ENCODE data around the gene IPCEF1.

DNA sequence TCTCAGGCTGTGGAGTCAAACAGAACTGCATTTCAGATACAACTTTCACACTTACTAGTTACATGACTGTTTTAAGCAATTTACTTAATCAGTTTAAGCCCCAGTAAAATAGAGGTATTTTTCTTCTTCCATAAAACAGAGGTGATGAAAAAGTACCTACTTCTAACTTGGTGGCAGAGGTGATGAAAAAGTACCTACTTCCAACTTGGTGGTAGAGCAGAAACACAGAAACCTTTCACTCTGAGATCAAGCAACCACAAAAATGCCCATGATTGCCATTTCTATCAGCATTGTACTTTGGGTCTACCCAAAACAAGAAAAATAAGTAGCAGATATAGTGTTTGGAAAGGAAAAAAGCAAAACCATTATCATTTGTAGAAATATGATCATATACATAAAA lies 168.9 kb downstream of the IPCEF1 start:
- no peak for TF ChIP-seq POLR2A (IDR thresholded peaks at IDR 0.05; ENCODE audit: low read depth, low read length)
- no peak for TF ChIP-seq POLR2AphosphoS5 (IDR thresholded peaks at IDR 0.05; ENCODE audit: low read depth, low read length)
